Adipose tissue (tissue), 3 donors: ENCODE results near the gene C19orf33. TPM values are rescaled to one million over a fixed set of nuclear protein-coding genes. Genes with fewer than 3 reads are reported as not detected.
"Not testable (repeated sequence)": the region's sequence is repeated elsewhere in the genome, so short reads cannot be mapped to it uniquely, and the experiment has no call there.

Experiments
- H3K27ac ChIP-seq: one replicate; pipeline ENCODE4 v1.5.1; 2013; ENCODE audit warnings: low read depth, low read length
- WGBS, 3 donors: extraction: QIAGEN DNeasy Blood & Tissue Kit; methylation state at CpG; one replicate each; pipeline ENCODE4 v1.1.7; 2013; 5-methylcytosine and 5-hydroxymethylcytosine counted together
- polyA plus RNA-seq, 3 donors: library from polyadenylated mRNA; stranded (reverse); fragments of 200-250 nt; gene quantifications; one replicate each; pipeline ENCODE4 v1.2.3, GENCODE V29; 2013
- donor health status: healthy with polysubstance abuse.
- donor health status: Bipolar disorder and iron deficiency.
- donor health status: healthy.

Gene C19orf33
- 10 to 100 TPM in 2 of 3 donors, 1 to 10 TPM in 1; 3.5 to 41.2 (median 27.2) TPM for polyA plus RNA-seq

DNA sequence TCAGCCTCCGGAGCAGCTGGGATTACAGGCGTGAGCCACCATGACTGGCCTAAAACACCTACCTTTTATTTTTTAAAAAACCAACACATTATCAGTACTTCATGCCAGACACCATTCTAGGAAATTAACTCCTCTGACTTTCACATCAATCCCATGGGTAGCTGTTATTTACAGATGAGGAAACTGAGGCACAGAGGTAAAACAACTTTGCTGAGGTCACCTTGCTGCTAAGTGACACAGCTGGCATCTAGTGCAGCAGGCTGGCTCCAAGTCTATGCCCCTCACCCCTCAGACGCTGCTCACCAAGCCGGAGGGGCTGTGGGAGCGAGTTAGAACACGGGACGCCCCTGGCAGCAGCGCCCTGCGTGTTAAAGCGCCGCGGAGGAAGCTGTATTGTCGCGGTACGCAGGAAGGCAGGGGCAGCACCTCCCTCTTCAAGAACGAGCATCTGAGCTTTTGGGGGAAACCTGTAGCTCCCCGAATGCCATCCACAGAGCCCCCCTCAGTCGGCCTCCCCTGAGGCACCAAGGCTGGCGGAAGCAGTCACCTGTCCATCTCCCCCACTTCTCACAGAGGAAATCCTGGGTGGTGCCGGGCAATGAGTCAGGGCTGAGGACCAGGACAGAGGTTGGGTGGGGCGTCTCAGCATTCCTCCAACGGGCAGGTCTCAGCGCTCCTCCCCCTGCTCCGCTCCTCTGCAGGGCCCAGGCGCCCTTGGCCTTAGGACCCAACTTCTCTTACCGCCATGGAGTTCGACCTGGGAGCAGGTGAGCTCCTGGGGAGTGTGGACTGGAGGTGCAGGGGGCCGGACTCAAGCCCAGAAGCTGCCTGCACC is at the start of gene C19orf33:
Gene C19orf33 (plus strand): TSS at position 735 of the 835 bp plus-strand sequence. CDS start 11 bp downstream, at position 746.
- no peak within 1 kb of the TSS for H3K27ac ChIP-seq
- 42 to 58% (median 47%) methylated on average over 28 of the region's 28 CpGs for WGBS, 3 donors

DNA sequence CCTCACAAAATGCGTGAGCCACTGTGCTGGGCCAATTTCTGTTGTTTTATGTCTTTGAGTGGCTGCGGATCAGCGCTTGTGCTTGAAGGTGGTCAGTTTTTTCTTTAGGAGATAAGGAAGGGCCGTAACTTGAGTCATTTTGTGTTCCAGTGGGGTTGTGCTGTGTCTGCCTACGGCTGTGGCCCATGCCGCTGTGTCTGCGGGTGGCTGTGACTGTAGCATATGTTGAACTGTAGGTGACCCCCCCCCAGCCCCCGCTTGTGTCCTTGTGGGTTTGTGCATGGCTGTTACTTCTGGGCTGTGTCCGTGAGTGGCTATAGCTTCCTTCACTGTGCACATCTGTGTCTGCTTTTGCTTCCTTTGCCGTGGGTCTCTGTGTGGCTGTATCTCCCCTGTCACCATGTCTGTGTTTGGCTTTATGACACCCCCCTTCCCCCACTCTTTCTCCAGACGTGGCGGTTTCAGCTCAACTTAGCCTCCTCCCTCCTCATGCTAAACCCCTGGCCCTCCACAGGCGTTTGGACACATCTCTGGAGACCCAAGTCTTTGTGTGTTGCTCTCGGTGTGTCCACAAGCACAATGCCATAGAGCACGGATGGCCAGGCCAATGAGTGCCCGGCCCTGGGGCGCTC is 48.6 kb upstream of the C19orf33 start:
- WGBS, 3 donors = 40 to 52% (median 49%) methylated on average over 17 of the region's 17 CpGs
- no peak overlapping the region for H3K27ac ChIP-seq

DNA sequence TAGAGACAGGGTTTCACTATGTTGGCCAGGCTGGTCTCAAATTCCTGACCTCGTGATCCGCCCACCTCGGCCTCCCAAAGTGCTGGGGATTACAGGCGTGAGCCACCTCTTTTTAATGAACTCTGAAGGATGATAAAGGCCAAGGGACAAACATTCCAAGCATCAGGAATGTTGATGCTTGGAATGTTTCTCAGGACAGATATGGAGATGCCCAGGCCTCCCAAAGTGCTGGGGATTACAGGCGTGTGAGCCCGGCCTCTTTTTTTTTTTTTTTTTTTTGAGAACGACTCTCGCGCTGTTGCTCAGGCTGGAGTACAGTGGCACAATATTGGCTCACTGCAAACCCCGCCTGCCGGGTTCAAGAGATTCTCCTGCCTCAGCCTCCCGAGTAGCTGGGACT is 42.1 kb upstream of the C19orf33 start:
- not testable (repeated sequence) for H3K27ac ChIP-seq
- 92 to 96% (median 93%) methylated on average over 11 to 12 of the region's 12 CpGs for WGBS, 3 donors

DNA sequence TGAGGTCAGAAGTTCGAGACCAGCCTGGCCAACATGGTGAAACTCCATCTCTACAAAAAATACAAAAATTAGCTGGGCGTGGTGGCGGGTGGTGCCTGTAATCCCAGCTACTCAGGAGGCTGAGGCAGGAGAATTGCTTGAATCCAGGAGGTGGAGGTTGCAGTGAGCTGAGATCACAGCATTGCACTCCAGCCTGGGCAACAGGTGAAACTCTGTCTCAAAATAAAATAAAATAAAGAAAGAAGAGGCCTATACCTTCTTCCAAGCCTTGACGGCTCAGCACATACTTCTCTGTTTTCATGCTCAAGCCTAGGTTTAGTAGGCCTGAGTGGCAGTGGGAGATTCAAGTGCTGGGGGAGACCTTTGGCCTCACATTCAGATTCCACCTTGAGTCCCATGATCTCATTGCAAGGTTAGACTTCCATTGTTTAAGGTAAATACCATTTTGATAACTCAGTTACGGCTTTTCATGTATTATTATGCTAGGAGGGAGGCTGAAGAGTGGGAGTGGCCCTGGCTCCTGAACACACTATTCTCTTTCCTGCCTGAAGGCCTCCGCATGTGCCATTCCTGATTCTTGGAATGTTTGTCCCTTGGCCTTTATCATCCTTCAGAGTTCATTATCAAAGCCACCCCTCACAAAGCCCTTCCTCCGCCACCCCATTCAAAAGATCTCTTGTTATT is 41.3 kb upstream of the C19orf33 start:
- whole genome bisulfite sequencing, 3 donors = 83 to 97% (median 94%) methylated on average over 7 of the region's 7 CpGs
- H3K27ac ChIP-seq = no peak overlapping the region

DNA sequence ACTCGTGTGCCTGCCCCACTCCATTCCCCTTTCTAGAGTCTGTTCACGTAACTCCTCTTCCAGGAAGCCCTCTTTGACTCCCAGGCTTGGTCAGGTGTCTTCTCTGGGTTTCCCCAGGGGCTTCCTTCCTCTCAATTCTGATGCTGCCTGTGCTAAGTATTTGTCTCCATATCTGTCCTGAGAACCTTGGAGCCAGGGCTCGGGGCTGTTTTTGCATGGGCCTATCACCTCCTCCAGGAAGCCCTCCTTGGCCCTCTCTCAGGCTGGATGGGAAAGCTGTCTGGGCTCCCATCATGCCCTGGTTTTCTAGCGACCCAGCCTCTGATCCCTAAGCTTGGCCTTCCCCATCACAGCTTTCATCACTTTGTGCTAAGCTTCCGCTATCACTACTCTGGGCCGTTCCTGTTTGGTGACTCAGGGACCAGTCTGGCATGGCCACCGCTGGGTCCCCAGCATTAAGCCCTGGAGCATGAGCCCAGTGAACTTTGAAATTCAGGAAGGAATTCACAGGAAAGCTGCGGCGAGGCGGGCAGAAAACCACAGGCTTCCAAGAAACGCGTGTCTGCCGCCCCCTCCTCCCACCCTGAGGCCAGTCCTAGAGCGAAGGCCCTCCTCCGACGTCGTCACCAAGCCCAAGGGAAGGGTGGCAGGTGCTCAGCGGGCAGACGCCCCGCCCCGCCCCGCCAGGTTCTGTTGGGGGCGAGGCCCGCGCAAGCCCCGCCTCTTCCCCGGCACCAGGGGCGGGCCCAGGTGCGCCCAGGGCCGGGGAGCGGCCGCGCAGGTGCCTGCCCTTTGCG is 40.2 kb upstream of the C19orf33 start:
- no peak overlapping the region for H3K27ac ChIP-seq
- whole genome bisulfite sequencing, 3 donors = 8 to 12% (median 8%) methylated on average over 29 to 34 of the region's 34 CpGs

DNA sequence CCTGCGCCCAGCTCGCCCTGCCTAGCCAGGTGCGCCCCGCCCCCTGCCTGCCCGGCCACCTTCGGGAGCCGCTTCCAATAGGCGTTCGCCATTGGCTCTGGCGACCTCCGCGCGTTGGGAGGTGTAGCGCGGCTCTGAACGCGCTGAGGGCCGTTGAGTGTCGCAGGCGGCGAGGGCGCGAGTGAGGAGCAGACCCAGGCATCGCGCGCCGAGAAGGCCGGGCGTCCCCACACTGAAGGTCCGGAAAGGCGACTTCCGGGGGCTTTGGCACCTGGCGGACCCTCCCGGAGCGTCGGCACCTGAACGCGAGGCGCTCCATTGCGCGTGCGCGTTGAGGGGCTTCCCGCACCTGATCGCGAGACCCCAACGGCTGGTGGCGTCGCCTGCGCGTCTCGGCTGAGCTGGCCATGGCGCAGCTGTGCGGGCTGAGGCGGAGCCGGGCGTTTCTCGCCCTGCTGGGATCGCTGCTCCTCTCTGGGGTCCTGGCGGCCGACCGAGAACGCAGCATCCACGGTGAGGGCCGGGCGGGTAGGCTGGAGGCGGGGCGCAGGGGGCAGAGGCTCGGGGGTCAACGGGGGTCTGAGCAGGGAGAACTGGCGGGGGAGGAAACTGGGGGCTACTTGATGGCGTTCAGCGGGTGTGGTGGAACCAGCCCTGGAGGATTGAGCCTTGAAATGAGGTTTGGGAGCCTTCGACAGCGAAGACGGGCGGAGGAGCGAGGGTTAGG is 39.4 kb upstream of the C19orf33 start, which contains the start of gene SPINT2:
Gene SPINT2 (plus strand): TSS at position 88 of the 727 bp plus-strand sequence. CDS start 320 bp downstream, at position 408.
- H3K27ac ChIP-seq = no peak within 1 kb of the TSS
- 4 to 10% (median 9%) methylated on average over 74 to 78 of the region's 78 CpGs for WGBS, 3 donors

DNA sequence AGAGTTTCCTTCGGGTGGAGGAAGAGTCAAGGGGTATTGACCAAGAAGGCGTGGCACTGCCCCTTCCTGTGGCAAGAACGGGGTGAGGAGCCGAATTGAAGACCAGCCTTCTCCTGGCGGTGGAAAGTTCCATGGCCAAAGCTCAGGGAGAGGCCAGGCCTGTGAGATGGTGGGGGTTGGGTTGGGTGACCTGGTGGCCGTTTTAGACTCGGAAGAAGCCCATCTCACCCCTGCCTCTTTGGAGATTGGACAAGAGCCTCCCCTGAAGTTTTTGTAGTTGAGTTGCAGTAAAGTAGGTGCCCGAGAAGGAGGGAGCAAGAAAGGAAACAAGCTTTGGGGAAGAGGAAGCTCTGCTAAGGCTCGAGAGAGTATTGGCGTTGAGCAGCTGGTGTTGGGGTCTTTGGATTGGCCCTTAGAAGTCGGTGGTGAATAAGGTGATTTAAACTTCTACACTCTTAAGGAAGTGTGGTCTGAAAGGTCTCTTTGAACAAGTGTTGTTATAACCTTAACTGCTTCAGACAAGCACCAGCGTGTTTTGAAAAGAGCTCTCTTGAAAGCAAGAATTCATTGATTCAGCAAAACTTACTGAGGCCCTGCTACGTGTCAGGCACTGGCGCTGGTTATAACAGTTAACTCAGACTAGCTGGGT is 38.7 kb upstream of the C19orf33 start:
- H3K27ac ChIP-seq = no peak overlapping the region
- WGBS, 3 donors = 21 to 49% (median 49%) methylated on average over 14 of the region's 14 CpGs

DNA sequence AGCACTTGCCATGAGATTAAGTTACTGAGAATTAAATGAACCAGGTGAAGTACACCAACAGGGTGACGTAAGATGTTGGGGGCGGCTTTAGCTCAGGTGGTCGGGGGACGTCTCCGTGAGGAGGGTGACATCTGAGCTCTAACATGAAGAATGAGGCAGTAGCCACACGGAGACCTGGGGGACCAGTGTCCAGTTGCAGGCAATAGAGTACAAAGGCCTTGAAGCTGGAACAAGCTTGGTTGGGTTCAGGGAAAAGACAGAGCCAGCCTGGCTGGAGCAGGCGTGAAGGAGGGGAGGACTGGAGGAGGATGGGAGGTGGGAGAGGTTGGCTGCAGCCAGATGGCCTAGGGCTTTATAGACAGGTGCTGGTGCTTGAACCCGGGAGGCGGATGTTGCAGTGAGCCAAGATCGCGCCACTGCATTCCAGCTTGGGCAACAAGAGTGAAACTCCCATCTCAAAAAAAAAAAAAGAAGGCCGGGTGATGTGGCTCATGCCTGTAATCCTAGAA is 38.1 kb upstream of the C19orf33 start:
- H3K27ac ChIP-seq = no peak overlapping the region
- WGBS, 3 donors = 39 to 90% (median 79%) methylated on average over 12 of the region's 12 CpGs

DNA sequence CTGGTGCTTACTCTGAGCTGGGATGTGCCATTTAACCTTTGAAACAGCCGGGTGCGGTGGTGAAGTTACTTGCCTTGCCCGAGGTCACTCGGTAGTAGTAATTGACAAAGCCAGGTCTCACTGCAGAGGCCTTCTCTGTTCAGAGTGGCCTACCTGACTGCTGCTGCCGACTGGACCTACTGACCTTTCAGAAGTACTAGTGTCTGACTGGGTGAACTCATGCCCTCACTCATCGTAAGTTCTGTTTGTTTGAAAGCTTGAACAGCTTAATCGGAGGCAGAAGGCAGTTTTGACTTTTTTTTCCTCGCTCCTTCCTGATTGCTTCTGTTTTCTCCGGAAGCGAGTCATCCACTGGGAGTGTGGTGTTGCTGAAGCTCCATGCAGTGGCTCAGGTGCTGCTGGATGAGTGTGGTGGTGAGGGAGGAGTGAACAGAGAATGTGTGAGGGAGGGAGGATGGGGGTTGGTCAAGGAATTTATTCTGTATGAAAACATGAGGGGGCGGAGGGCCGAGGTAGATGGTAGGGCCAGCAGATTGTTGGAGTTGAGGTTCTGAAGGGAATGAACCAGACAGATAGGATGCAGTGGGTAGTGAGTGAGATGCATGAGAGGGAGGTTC is 37.0 kb upstream of the C19orf33 start:
- whole genome bisulfite sequencing, 3 donors = 26 to 81% (median 68%) methylated on average over 12 of the region's 12 CpGs
- H3K27ac ChIP-seq = no peak overlapping the region

DNA sequence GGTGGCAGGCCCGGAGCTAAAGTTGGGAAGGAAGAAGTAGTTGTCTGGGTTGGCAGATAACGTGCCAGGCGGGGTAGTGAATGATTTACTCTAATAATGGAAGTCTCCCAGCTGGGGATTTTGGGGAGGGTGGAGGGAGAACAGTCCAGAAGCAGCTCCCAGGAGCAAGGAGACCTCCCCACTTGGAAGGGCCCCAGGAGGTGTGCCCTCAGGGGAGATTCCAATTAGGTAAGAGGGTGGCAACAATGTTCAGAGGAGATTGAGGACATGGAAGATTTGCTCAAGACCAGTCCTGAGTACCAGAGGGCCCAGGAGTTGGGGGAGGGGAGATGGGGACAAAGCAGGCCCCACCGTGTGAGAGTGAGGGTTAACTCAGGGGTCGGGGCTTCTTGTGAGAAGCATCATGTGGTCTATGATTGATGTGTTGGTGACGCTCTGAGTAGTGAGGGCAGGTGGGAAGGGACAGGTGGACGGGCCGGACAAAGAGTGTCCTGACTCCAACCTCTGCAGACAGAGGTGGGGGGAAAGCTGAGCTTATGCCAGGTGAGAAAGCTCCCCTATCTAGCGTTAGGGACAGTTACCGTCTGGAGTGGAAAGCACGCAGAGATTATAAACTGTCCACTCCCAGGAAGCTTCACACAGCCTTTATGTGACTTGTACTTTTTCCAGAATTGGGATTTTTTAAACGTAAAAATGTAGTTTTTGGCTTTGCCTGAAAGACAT is 36.1 kb upstream of the C19orf33 start:
- no peak overlapping the region for H3K27ac ChIP-seq
- WGBS, 3 donors = 16 to 76% (median 69%) methylated on average over 12 of the region's 12 CpGs

DNA sequence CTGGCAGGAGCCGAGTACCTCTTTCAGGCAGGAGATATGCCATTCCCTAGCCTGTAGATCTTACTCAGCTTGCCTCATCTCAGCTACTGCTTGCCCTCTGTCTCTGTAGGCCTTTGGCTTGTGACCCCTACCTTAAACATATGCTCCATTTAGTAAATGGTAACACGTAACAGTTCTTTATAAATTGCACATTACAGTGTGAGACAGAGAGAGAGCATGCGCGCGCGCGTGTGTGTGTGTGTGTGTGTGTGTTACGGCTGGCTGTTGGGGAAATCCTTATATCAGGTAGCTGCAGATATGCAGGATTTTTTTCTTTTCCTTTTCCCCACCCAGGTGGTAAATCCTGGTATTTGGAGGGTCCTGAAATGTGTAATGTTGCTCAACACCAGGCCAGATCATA is 35.5 kb upstream of the C19orf33 start:
- no peak overlapping the region for H3K27ac ChIP-seq
- 57 to 78% (median 64%) methylated on average over 8 of the region's 8 CpGs for WGBS, 3 donors

DNA sequence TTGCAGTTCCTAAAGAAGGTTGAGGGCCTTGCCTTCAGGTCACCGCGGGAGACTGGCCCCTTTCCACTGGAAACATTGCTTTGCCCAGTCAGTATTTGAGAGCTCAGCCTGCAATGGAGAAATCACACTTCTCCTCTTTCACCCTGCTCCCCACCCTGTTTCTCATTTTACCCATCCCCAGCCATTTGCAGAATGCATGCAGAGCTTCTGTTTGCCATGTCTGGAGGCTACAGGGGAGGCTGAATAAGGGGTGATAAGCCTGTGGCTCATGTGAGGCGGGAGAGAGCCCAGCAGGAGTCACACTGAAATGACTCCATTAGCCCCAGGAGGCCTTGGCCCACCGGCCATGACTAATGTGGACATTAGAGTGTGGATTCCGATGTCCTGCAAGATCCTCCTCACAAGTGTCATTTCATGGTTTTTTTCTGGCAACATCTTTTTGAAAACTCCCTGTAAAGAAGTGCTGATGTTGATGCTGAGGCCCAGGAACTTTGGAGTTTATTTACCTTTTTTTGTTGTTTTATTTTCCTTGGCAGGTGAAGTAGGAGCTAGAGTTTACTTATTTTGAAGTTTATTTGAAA is 33.4 kb upstream of the C19orf33 start:
- 66 to 86% (median 76%) methylated on average over 5 of the region's 5 CpGs for WGBS, 3 donors
- H3K27ac ChIP-seq = no peak overlapping the region

DNA sequence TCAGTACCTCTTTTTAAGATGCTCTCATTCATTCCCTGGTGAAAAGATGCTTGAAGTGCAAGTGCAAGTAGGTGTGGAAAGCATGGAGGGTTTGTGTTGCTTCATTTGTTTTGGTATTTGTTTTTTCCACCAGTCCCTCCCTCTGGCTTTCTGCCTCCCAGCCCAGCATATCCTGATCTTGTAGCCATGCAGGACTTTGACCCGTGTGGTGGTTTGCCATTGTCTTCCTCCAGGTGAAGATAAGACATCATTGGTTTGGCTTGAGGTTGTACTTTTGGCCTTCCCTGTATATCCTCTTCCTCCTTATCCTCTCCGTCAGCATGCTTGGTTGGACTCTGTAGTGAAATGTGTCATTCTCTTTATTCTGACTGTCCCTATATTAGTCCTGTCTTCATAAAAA is 30.6 kb upstream of the C19orf33 start:
- H3K27ac ChIP-seq = no peak overlapping the region
- 38 to 81% (median 78%) methylated on average over 2 of the region's 2 CpGs for WGBS, 3 donors

DNA sequence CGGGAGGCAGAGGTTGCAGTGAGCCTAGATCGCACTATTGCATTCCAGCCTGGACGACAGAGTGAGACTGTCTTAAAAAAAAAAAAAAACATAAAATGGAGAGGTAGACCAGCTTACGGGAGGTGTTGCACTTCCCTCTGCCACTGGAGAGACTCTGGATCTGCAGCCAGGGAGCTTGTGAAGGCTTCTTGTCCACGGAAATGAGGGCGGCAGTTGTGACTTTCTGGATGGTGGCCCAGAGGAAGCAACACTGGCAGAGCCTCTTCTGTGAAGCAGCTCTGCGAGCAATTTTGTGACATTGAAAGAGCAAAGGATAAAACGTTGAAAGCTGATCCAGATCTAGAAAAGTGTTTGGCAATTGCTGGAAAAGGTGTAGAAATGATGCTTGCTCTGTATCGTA is 29.3 kb upstream of the C19orf33 start:
- WGBS, 3 donors = 33 to 56% (median 48%) methylated on average over 9 of the region's 9 CpGs
- H3K27ac ChIP-seq = no peak overlapping the region

DNA sequence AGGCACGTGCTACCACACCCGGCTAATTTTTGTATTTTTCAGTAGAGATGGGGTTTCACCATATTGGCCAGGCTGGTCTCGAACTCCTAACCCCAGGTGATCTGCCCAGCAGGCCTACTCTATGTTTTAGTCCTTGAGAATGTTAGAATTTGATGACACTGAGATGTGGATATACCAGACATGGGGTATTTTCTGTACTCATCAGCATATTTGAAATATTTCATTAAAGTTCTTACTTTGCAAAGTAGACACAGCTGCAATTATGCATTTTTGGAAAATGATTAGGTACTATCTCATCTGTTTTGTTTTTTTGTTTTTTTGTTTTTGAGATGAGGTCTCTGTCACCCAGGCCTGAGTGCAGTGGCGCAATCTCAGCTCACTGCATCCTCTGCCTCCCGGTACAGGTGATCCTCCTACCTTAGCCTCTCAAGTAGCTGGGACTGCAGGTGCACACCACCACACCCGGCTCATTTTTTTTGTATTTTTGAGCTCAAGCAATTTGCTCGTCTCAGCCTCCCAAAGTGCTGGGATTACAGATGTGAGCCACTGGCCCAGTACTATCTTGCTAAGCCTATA is 27.0 kb upstream of the C19orf33 start:
- WGBS, 3 donors = 91 to 96% (median 94%) methylated on average over 7 of the region's 7 CpGs
- no peak overlapping the region for H3K27ac ChIP-seq
